HS-5 (cell line): ENCODE results near the gene MAF.

Experiments
- DNase-seq: peaks from one replicate; pipeline ENCODE4 v3.0.0-alpha.2; 2012; ENCODE audit warnings: low read depth

The MAF gene

GRCh38 chr16:79612207-79612606, 11.7 kb upstream of the MAF start:
- DNase-seq: no peak

GRCh38 chr16:79610771-79611170, 10.2 kb upstream of the MAF start:
- no peak for DNase-seq

GRCh38 chr16:79609861-79610260, 9.3 kb upstream of the MAF start:
- no peak for DNase-seq

- no peak for DNase-seq
These were observed 8.4 kb upstream of the MAF start for GRCh38 chr16:79608976-79609375.

- DNase-seq: no peak
These were observed 7.0 kb upstream of the MAF start for GRCh38 chr16:79607587-79607986.

- no peak for DNase-seq
These were observed 5.5 kb upstream of the MAF start for GRCh38 chr16:79605999-79606398.

GRCh38 chr16:79603055-79603454, 2.5 kb upstream of the MAF start:
- no peak for DNase-seq

- DNase-seq: no peak
These were observed 2.1 kb upstream of the MAF start for GRCh38 chr16:79602628-79603014.

- DNase-seq: no peak
These were observed 1.5 kb upstream of the MAF start for GRCh38 chr16:79601931-79602627.

GRCh38 chr16:79601092-79601930, 774 bp upstream of the MAF start:
- no peak for DNase-seq

- no peak for DNase-seq
These were observed 500 bp downstream of the MAF start for GRCh38 chr16:79599837-79600637.

- DNase-seq: no peak
These were observed 1.2 kb downstream of the MAF start for GRCh38 chr16:79599256-79599836.

GRCh38 chr16:79598348-79599181, 2.0 kb downstream of the MAF start:
- no peak for DNase-seq

GRCh38 chr16:79598063-79598347, 2.5 kb downstream of the MAF start:
- no peak for DNase-seq

- no peak for DNase-seq
These were observed 3.1 kb downstream of the MAF start for GRCh38 chr16:79597277-79598062.

- DNase-seq: no peak
These were observed 4.5 kb downstream of the MAF start for GRCh38 chr16:79595931-79596450.

- no peak for DNase-seq
These were observed 5.3 kb downstream of the MAF start for GRCh38 chr16:79595231-79595641.

GRCh38 chr16:79593754-79594153, 6.8 kb downstream of the MAF start:
- no peak for DNase-seq

GRCh38 chr16:79593074-79593531, 7.4 kb downstream of the MAF start:
- no peak for DNase-seq

GRCh38 chr16:79592186-79592585, 8.4 kb downstream of the MAF start:
- DNase-seq: no peak
